ENCODE data around the gene HSDL1. TPM values are rescaled to one million over a fixed set of nuclear protein-coding genes. Genes with fewer than 3 reads are reported as not detected.

The HSDL1 gene
- polyA plus RNA-seq, 5 donors: 33.5 to 46.7 (median 44.7) TPM

GRCh38 chr16:84084570-84085270 lies 60.3 kb downstream of the HSDL1 start:
- DNase-seq: peak; percentile 18 to 29

GRCh38 chr16:84082835-84083569 lies 62.0 kb downstream of the HSDL1 start:
- no peak for DNase-seq

- no peak for DNase-seq
These were observed 62.9 kb downstream of the HSDL1 start for GRCh38 chr16:84082110-84082509.

GRCh38 chr16:84081446-84081989 lies 63.5 kb downstream of the HSDL1 start:
- no peak for DNase-seq

GRCh38 chr16:84080813-84081212 lies 64.2 kb downstream of the HSDL1 start:
- no peak for DNase-seq

- DNase-seq: no peak
These were observed 64.6 kb downstream of the HSDL1 start for GRCh38 chr16:84080378-84080777.

GRCh38 chr16:84079664-84080063 lies 65.3 kb downstream of the HSDL1 start:
- DNase-seq: no peak

- no peak for DNase-seq
These were observed 69.6 kb downstream of the HSDL1 start for GRCh38 chr16:84075376-84075775.

- DNase-seq: no peak
These were observed 70.3 kb downstream of the HSDL1 start for GRCh38 chr16:84074721-84075120.

Other genes with a start within 250 kb of the HSDL1 start
- gene MLYCD, start 246.1 kb downstream of the HSDL1 start, polyA plus RNA-seq (ENCODE audit: insufficient read depth in 1 of 5, insufficient read length in 5 of 5, low replicate concordance in 1 of 5): 1 to 10 TPM; 3.2 to 4.3 (median 3.7) TPM
- under 1 TPM; 0.59 to 0.95 (median 0.87) TPM for gene OSGIN1, start 191.9 kb downstream of the HSDL1 start, polyA plus RNA-seq (ENCODE audit: insufficient read depth in 1 of 5, insufficient read length in 5 of 5, low replicate concordance in 1 of 5)
- under 1 TPM; 0.29 to 0.69 (median 0.54) TPM for gene NECAB2, start 176.9 kb downstream of the HSDL1 start, polyA plus RNA-seq (ENCODE audit: insufficient read depth in 1 of 5, insufficient read length in 5 of 5, low replicate concordance in 1 of 5)
- gene SLC38A8, start 102.4 kb downstream of the HSDL1 start, polyA plus RNA-seq (ENCODE audit: insufficient read depth in 1 of 5, insufficient read length in 5 of 5, low replicate concordance in 1 of 5): not detected
- gene MBTPS1, start 28.2 kb downstream of the HSDL1 start, polyA plus RNA-seq (ENCODE audit: insufficient read depth in 1 of 5, insufficient read length in 5 of 5, low replicate concordance in 1 of 5): 100 to 1,000 TPM; 103 to 123 (median 112) TPM
- gene DNAAF1, start 131 bp upstream of the HSDL1 start, polyA plus RNA-seq (ENCODE audit: insufficient read depth in 1 of 5, insufficient read length in 5 of 5, low replicate concordance in 1 of 5): 10 to 100 TPM in 4 of 5 donors, 1 to 10 TPM in 1; 3.6 to 21.5 (median 15.5) TPM
- gene TAF1C, start 41.9 kb upstream of the HSDL1 start, polyA plus RNA-seq (ENCODE audit: insufficient read depth in 1 of 5, insufficient read length in 5 of 5, low replicate concordance in 1 of 5): 10 to 100 TPM; 32.4 to 61.4 (median 52.9) TPM
- gene ADAD2, start 46.0 kb upstream of the HSDL1 start, polyA plus RNA-seq (ENCODE audit: insufficient read depth in 1 of 5, insufficient read length in 5 of 5, low replicate concordance in 1 of 5): 1 to 10 TPM in 1 of 5 donors, under 1 TPM in 3, not detected in 1; 0.18 to 1.1 (median 0.73) TPM
- gene KCNG4, start 94.8 kb upstream of the HSDL1 start, polyA plus RNA-seq (ENCODE audit: insufficient read depth in 1 of 5, insufficient read length in 5 of 5, low replicate concordance in 1 of 5): under 1 TPM; 0.05 to 0.10 (median 0.06) TPM
- gene WFDC1, start 149.7 kb upstream of the HSDL1 start, polyA plus RNA-seq (ENCODE audit: insufficient read depth in 1 of 5, insufficient read length in 5 of 5, low replicate concordance in 1 of 5): 10 to 100 TPM in 1 of 5 donors, 1 to 10 TPM in 4; 5.1 to 10.4 (median 6.9) TPM
- gene ATP2C2, start 223.4 kb upstream of the HSDL1 start, polyA plus RNA-seq (ENCODE audit: insufficient read depth in 1 of 5, insufficient read length in 5 of 5, low replicate concordance in 1 of 5): 10 to 100 TPM; 14.6 to 27.0 (median 16.4) TPM